Prostate gland (tissue), 2 donors: ENCODE results near the gene USP50. TPM values are rescaled to one million over a fixed set of nuclear protein-coding genes. Genes with fewer than 3 reads are reported as not detected.

ENCODE experiments used
- DNase-seq: peaks from one replicate; pipeline ENCODE4 v3.0.0-alpha.2; 2019; ENCODE audit warnings: low spot score
- H3K27ac ChIP-seq, 2 donors: fragments of 200-600 bp; sonication (generic); 2 replicates each; pipeline ENCODE4 v1.5.1; 2017 to 2019
- H3K27me3 ChIP-seq: fragments of 200-600 bp; sonication (generic); replicated peaks from 2 replicates; pipeline ENCODE4 v1.5.1; 2019; ENCODE audit not compliant: insufficient read depth
- H3K36me3 ChIP-seq, 2 donors: fragments of 200-600 bp; sonication (generic); 1 replicate in 1 of 2; 2 replicates in 1 of 2; pipeline versions ENCODE4 v1.5.1 to v1.8.1; 2017 to 2019
- H3K4me1 ChIP-seq: fragments of 200-600 bp; sonication (generic); replicated peaks from 2 replicates; pipeline ENCODE4 v1.5.1; 2019
- H3K4me3 ChIP-seq, 2 donors: fragments of 200-600 bp; sonication (generic); 2 replicates each; pipeline ENCODE4 v1.5.1; 2017 to 2019
- H3K9me3 ChIP-seq: fragments of 200-600 bp; sonication (generic); 2 replicates; pipeline ENCODE4 v1.5.1; 2017
- POLR2A ChIP-seq: fragments of 450-650 bp; IDR thresholded peaks from one replicate; pipeline ENCODE4 v1.6.1; 2016; ENCODE audit warnings: antibody characterized with exemption, mild to moderate bottlenecking
- POLR2AphosphoS5 ChIP-seq: sonication (generic); formaldehyde crosslinking; IDR thresholded peaks from one replicate; pipeline ENCODE4 v1.6.1; 2017; ENCODE audit warnings: antibody characterized with exemption
- WGBS: methylation state at CpG from one replicate; pipeline ENCODE4 v1.1.5; 2018; 5-methylcytosine and 5-hydroxymethylcytosine counted together
- intact Hi-C: fragments of 100-400 bp; cut with DNase I; formaldehyde crosslinking; loops from one replicate; pipeline ENCODE4 v1.14.2; 2022
- total RNA-seq, 2 donors: library from RNA; depleted of rRNA; stranded (reverse); fragments of >200 nt; gene quantifications; one replicate each; pipeline ENCODE4 v1.1.0, GENCODE V29; 2016
- TF ChIP-seq, protein P1 (sequence below), 4 experiments: fragments of 200-600 bp in 2 of 4; fragments of 450-650 bp in 2 of 4; sonication (generic) in 2 of 4; IDR thresholded peaks; 1 replicate in 3 of 4; 2 replicates in 1 of 4; pipeline ENCODE4 v1.5.1; 2016 to 2019; ENCODE audit warnings: antibody characterized with exemption in 4 of 4, mild to moderate bottlenecking in 2 of 4, moderate library complexity in 2 of 4

USP50 gene
- total RNA-seq, 2 donors from 2014 or later = 3.5 TPM; not detected in 1

GRCh38 chr15:50556642-50557371, 10.3 kb upstream of the USP50 start:
- H3K27me3 ChIP-seq = no peaks in the 10 kb centered on the region
- H3K27ac ChIP-seq = no peak overlapping the region
- 97% methylated on average over 2 of the region's 2 CpGs for WGBS
- no peak overlapping the region for H3K4me3 ChIP-seq
- intact Hi-C loops = no loop called here
- TF ChIP-seq POLR2A (no peak), POLR2AphosphoS5 (no peak)
- TF ChIP-seq, protein P1, sequence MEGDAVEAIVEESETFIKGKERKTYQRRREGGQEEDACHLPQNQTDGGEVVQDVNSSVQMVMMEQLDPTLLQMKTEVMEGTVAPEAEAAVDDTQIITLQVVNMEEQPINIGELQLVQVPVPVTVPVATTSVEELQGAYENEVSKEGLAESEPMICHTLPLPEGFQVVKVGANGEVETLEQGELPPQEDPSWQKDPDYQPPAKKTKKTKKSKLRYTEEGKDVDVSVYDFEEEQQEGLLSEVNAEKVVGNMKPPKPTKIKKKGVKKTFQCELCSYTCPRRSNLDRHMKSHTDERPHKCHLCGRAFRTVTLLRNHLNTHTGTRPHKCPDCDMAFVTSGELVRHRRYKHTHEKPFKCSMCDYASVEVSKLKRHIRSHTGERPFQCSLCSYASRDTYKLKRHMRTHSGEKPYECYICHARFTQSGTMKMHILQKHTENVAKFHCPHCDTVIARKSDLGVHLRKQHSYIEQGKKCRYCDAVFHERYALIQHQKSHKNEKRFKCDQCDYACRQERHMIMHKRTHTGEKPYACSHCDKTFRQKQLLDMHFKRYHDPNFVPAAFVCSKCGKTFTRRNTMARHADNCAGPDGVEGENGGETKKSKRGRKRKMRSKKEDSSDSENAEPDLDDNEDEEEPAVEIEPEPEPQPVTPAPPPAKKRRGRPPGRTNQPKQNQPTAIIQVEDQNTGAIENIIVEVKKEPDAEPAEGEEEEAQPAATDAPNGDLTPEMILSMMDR (IDR thresholded peaks at IDR 0.05) = no peak
- no peaks in the 10 kb centered on the region for H3K36me3 ChIP-seq
- no peak for DNase-seq
- H3K9me3 ChIP-seq = no peaks in the 10 kb centered on the region
- H3K4me1 ChIP-seq = no peaks in the 10 kb centered on the region

DNA sequence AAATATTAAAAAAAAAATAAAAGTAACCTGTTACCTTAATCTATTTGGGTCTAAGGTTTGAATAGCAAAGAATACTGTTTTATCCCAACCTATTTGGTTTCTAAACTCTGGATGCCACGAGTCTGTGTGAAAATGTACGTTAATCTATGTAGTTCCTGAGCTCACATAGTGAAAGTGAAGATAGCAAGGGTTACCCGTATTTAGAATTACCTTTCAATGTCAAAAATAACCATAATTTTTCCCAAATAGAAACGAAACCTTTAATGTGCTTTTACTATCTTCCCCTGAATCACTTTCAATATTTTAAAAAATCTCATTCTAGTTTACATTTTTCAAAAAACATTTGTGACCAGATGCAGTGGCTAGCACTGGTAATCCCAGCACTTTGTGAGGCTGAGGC, 5.8 kb upstream of the USP50 start:
- intact Hi-C loops = no loop called here
- 82% methylated on average over 4 of the region's 4 CpGs for WGBS
- TF ChIP-seq POLR2A (no peak), POLR2AphosphoS5 (no peak)
- TF ChIP-seq, protein P1 (IDR thresholded peaks at IDR 0.05) = no peak
- H3K4me3 ChIP-seq = no peak overlapping the region
- no peaks in the 10 kb centered on the region for H3K9me3 ChIP-seq
- no peak overlapping the region for H3K27ac ChIP-seq
- no peaks in the 10 kb centered on the region for H3K27me3 ChIP-seq
- DNase-seq = no peak
- H3K4me1 ChIP-seq = no peaks in the 10 kb centered on the region
- H3K36me3 ChIP-seq = no peaks in the 10 kb centered on the region

DNA sequence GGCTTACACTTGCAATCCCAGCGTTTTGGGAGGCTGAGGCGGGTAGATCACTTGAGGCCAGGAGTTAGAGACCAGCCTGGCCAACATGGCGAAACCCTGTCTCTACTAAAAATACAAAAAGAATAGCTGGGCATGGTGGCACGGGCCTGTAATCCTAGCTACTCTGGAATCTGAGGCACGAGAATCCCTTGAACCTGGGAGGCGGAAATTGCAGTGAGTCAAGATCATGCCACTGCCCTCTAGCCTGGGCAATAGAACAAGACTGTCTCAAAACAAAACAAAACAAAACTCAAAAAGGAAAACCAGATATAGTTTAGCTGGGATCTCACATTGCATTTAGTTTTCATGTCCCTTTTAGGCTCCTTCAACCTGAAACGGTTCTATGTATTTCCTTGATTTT, 2.9 kb upstream of the USP50 start:
- Histone ChIP-seq H3K9me3 (no peaks in the 10 kb centered on the region), H3K27me3 (no peaks in the 10 kb centered on the region), H3K4me3 (no peak overlapping the region), H3K4me1 (no peaks in the 10 kb centered on the region), H3K36me3 (no peaks in the 10 kb centered on the region), H3K27ac (no peak overlapping the region)
- intact Hi-C loops = no loop called here
- 81% methylated on average over 7 of the region's 7 CpGs for WGBS
- no peak for TF ChIP-seq POLR2A
- TF ChIP-seq POLR2AphosphoS5 = no peak
- TF ChIP-seq, protein P1 (IDR thresholded peaks at IDR 0.05) = no peak
- no peak for DNase-seq

DNA sequence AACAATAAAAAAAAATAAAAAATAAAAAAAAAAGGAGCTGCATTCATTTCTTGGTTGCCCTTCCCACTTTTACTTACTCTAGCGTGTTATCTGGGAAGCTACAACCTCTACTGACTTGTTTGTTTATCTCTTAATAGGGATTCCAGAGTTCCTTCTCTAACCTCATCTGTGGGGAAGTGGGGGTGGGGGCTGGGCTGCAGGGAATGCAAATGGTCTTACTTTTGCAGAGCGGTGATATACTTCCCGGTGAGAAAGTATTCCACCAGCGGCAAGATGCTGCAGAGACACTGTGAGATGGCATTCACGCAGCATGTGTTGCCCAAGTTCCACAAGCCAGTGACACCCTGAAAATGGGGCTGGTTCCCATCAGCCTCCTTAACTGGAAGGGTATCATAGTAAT, 2.1 kb downstream of the USP50 start:
- no peak overlapping the region for H3K27ac ChIP-seq
- intact Hi-C loops = no loop called here
- no peaks in the 10 kb centered on the region for H3K27me3 ChIP-seq
- H3K4me1 ChIP-seq = no peaks in the 10 kb centered on the region
- H3K4me3 ChIP-seq = no peak overlapping the region
- H3K9me3 ChIP-seq = no peaks in the 10 kb centered on the region
- TF ChIP-seq, protein P1 (IDR thresholded peaks at IDR 0.05) = no peak
- TF ChIP-seq POLR2AphosphoS5 (no peak), POLR2A (no peak)
- WGBS = 55% methylated on average over 5 of the region's 5 CpGs
- no peak for DNase-seq
- H3K36me3 ChIP-seq = no peaks in the 10 kb centered on the region

DNA sequence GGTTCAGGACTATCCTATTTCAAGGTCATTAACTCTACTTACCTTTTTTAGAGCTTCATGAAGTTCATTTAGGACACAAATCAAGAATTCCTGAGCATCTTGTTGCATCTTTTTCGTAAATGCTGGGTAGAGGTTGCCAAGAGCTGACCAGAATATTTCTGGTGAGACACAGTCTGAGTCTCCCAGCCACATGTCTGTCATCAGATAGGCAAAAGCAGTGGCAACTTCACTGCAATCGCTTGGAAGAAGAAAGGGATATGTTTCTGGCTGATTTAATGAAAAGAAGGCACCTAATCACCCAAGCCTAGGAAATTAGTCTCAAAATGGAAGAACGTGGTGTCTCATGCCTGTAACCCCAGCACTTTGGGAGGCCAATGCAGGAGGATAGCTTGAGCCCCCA, 2.9 kb downstream of the USP50 start:
- WGBS = 83% methylated on average over 3 of the region's 3 CpGs

More for the DNA sequence above, 2.9 kb downstream of the USP50 start:
- no peaks in the 10 kb centered on the region for H3K27me3 ChIP-seq
- TF ChIP-seq POLR2AphosphoS5 (no peak), POLR2A (no peak)
- TF ChIP-seq, protein P1 (IDR thresholded peaks at IDR 0.05) = no peak
- H3K36me3 ChIP-seq = no peaks in the 10 kb centered on the region
- H3K9me3 ChIP-seq = no peaks in the 10 kb centered on the region
- intact Hi-C loops = no loop called here
- no peak for DNase-seq
- H3K27ac ChIP-seq = no peak overlapping the region
- no peak overlapping the region for H3K4me3 ChIP-seq
- no peaks in the 10 kb centered on the region for H3K4me1 ChIP-seq
